Activated T-cell treated with anti-CD3 and anti-CD28 coated beads, Interleukin-2, amount 50 U/mL, for 48 hours (primary cell): Measurements from ENCODE around the gene NT5DC3.
"Not testable (repeated sequence)": the region's sequence is repeated elsewhere in the genome, so short reads cannot be mapped to it uniquely, and the experiment has no call there.

Experiments used
- DNase-seq, 2 experiments: peaks; one replicate each; pipeline ENCODE4 v3.0.0-alpha.2; 2020

The NT5DC3 gene

GRCh38 chr12:103830730-103831320 is 10.2 kb downstream of the NT5DC3 start:
- DNase-seq: no peak

- no peak for DNase-seq
Measured at GRCh38 chr12:103830025-103830725, 10.9 kb downstream of the NT5DC3 start.

GRCh38 chr12:103829092-103829491 is 11.9 kb downstream of the NT5DC3 start:
- DNase-seq: no peak

- DNase-seq: no peak
Measured at GRCh38 chr12:103827911-103828391, 13.1 kb downstream of the NT5DC3 start.

- no peak for DNase-seq
Measured at GRCh38 chr12:103824845-103825244, 16.2 kb downstream of the NT5DC3 start.

- DNase-seq: no peak
Measured at GRCh38 chr12:103824290-103824689, 16.7 kb downstream of the NT5DC3 start.

- DNase-seq: no peak
Measured at GRCh38 chr12:103823871-103824270, 17.2 kb downstream of the NT5DC3 start.

- DNase-seq: no peak
Measured at GRCh38 chr12:103821773-103822172, 19.3 kb downstream of the NT5DC3 start.

- DNase-seq: no peak
Measured at GRCh38 chr12:103820881-103821489, 20.0 kb downstream of the NT5DC3 start.

GRCh38 chr12:103820361-103820760 is 20.7 kb downstream of the NT5DC3 start:
- no peak for DNase-seq

- no peak for DNase-seq
Measured at GRCh38 chr12:103819892-103820291, 21.1 kb downstream of the NT5DC3 start.

GRCh38 chr12:103819312-103819711 is 21.7 kb downstream of the NT5DC3 start:
- no peak for DNase-seq

- no peak for DNase-seq
Measured at GRCh38 chr12:103817791-103818190, 23.2 kb downstream of the NT5DC3 start.

GRCh38 chr12:103816663-103817062 is 24.4 kb downstream of the NT5DC3 start:
- no peak for DNase-seq

GRCh38 chr12:103814436-103814835 is 26.6 kb downstream of the NT5DC3 start:
- DNase-seq: no peak

- DNase-seq: no peak
Measured at GRCh38 chr12:103813949-103814348, 27.1 kb downstream of the NT5DC3 start.

- DNase-seq: no peak
Measured at GRCh38 chr12:103813426-103813825, 27.6 kb downstream of the NT5DC3 start.

- no peak for DNase-seq
Measured at GRCh38 chr12:103812789-103813188, 28.2 kb downstream of the NT5DC3 start.

GRCh38 chr12:103811791-103812190 is 29.2 kb downstream of the NT5DC3 start:
- no peak for DNase-seq

GRCh38 chr12:103810111-103810510 is 30.9 kb downstream of the NT5DC3 start:
- DNase-seq: no peak

- not testable (repeated sequence) for DNase-seq
Measured at GRCh38 chr12:103809639-103810038, 31.4 kb downstream of the NT5DC3 start.

- no peak for DNase-seq
Measured at GRCh38 chr12:103809154-103809553, 31.9 kb downstream of the NT5DC3 start.

- DNase-seq: no peak
Measured at GRCh38 chr12:103808239-103808880, 32.7 kb downstream of the NT5DC3 start.
